ENCODE data around the gene CDCA5.
"Not testable (repeated sequence)": the region's sequence is repeated elsewhere in the genome, so short reads cannot be mapped to it uniquely, and the experiment has no call there.

Gene CDCA5

GRCh38 chr11:65118891-65119669, 35.2 kb upstream of the CDCA5 start:
- not testable (repeated sequence) for DNase-seq

GRCh38 chr11:65118097-65118837, 34.4 kb upstream of the CDCA5 start:
- no peak for DNase-seq

GRCh38 chr11:65117206-65118096, 33.6 kb upstream of the CDCA5 start, which contains the start of gene ZNHIT2:
Gene ZNHIT2 (minus strand): TSS chr11:65117701. CDS start chr11:65117653, 48 bp downstream.
- peak; percentile 100 for DNase-seq

- DNase-seq, result peak; percentile 66 to 70
These were observed 32.7 kb upstream of the CDCA5 start for GRCh38 chr11:65116370-65117205.

- DNase-seq, result peak in 1 of 2 donors; percentile 28
These were observed 31.7 kb upstream of the CDCA5 start for GRCh38 chr11:65115361-65116082.

- no peak for DNase-seq
These were observed 30.8 kb upstream of the CDCA5 start for GRCh38 chr11:65114538-65115171.

GRCh38 chr11:65113839-65114238, 30.0 kb upstream of the CDCA5 start:
- no peak for DNase-seq

- no peak for DNase-seq
These were observed 29.5 kb upstream of the CDCA5 start for GRCh38 chr11:65113361-65113756.

- peak; percentile 79 to 80 for DNase-seq
These were observed 28.9 kb upstream of the CDCA5 start for GRCh38 chr11:65112546-65113360.

- DNase-seq, result peak; percentile 94 to 96
These were observed 28.1 kb upstream of the CDCA5 start, which contains the start of gene TM7SF2 for GRCh38 chr11:65111744-65112545. Gene TM7SF2 (plus strand): TSS chr11:65111872. CDS start chr11:65112016, 144 bp downstream.

GRCh38 chr11:65111159-65111743, 27.4 kb upstream of the CDCA5 start:
- DNase-seq, result no peak

GRCh38 chr11:65110354-65110861, 26.6 kb upstream of the CDCA5 start:
- DNase-seq, result peak; percentile 98 to 99

GRCh38 chr11:65109231-65110198, 25.7 kb upstream of the CDCA5 start:
- no peak for DNase-seq

- DNase-seq, result no peak
These were observed 24.8 kb upstream of the CDCA5 start for GRCh38 chr11:65108469-65109123.

GRCh38 chr11:65107751-65108468, 24.1 kb upstream of the CDCA5 start:
- no peak for DNase-seq

GRCh38 chr11:65107078-65107477, 23.2 kb upstream of the CDCA5 start:
- DNase-seq, result no peak
